CD14-positive monocyte (primary cell): ENCODE measurements around the gene PTPRD. TPM values are rescaled to one million over a fixed set of nuclear protein-coding genes. Genes with fewer than 3 reads are reported as not detected.

Experiments
- DNase-seq, 3 donors: peaks; one replicate each; pipeline ENCODE4 v3.0.0-alpha.2; 2011 to 2022
- H2AFZ ChIP-seq: 2 replicates; pipeline ENCODE4 v1.6.0; 2012; ENCODE audit warnings: mild to moderate bottlenecking, low read depth, low read length, inconsistent platforms; ENCODE audit not compliant: insufficient read depth, poor library complexity, severe bottlenecking
- H3K27ac ChIP-seq, 2 donors: 1 replicate in 1 of 2; 2 replicates in 1 of 2; pipeline ENCODE4 v1.5.1; 2012 to 2013; ENCODE audit warnings: low read length in 2 of 2, control low read depth in 1 of 2, inconsistent platforms in 1 of 2, low read depth in 1 of 2, mild to moderate bottlenecking in 1 of 2
- H3K27me3 ChIP-seq, 2 donors: one replicate each; pipeline versions ENCODE4 v1.6.0 to v1.6.1; 2011 to 2013; ENCODE audit warnings: low read length in 2 of 2; ENCODE audit not compliant: control insufficient read depth in 2 of 2, insufficient read depth in 2 of 2
- H3K36me3 ChIP-seq, 2 donors: replicated peaks in 1 of 2; 1 replicate in 1 of 2; 2 replicates in 1 of 2; pipeline versions ENCODE4 v1.5.1 to v1.6.1; 2012 to 2013; ENCODE audit warnings: low read length in 2 of 2, control low read depth in 1 of 2, inconsistent platforms in 1 of 2, mild to moderate bottlenecking in 1 of 2; ENCODE audit not compliant: insufficient read depth in 2 of 2, control insufficient read depth in 1 of 2
- H3K4me1 ChIP-seq, 2 donors: 1 replicate in 1 of 2; 2 replicates in 1 of 2; pipeline versions ENCODE4 v1.5.1 to v1.6.1; 2012 to 2013; ENCODE audit warnings: low read length in 2 of 2, control low read depth in 1 of 2, inconsistent platforms in 1 of 2, mild to moderate bottlenecking in 1 of 2, moderate library complexity in 1 of 2; ENCODE audit not compliant: insufficient read depth in 2 of 2, control insufficient read depth in 1 of 2
- H3K4me2 ChIP-seq: replicated peaks from 2 replicates; pipeline ENCODE3; 2012; ENCODE audit warnings: low read length, moderate library complexity, mild to moderate bottlenecking; ENCODE audit not compliant: poor library complexity, severe bottlenecking; ENCODE audit errors: extremely low read depth
- H3K4me3 ChIP-seq, 3 experiments: fragments of 200-600 bp in 1 of 3; sonication (generic) in 1 of 3; replicated peaks in 1 of 3; 1 replicate in 2 of 3; 2 replicates in 1 of 3; pipeline ENCODE4 v1.5.1; 2011 to 2013; ENCODE audit warnings: low read length in 3 of 3, mild to moderate bottlenecking in 3 of 3, control low read depth in 2 of 3, low read depth in 2 of 3, inconsistent platforms in 1 of 3, moderate library complexity in 1 of 3
- H3K79me2 ChIP-seq: 2 replicates; pipeline ENCODE4 v1.6.0; 2012; ENCODE audit warnings: mild to moderate bottlenecking, control low read depth, inconsistent platforms, low read length, moderate library complexity; ENCODE audit not compliant: insufficient read depth
- H3K9ac ChIP-seq: 2 replicates; pipeline ENCODE4 v1.6.0; 2017; ENCODE audit warnings: low read length, mild to moderate bottlenecking; ENCODE audit not compliant: insufficient read depth, poor library complexity, severe bottlenecking
- H3K9me3 ChIP-seq, 2 donors: replicated peaks in 1 of 2; 1 replicate in 1 of 2; 2 replicates in 1 of 2; pipeline versions ENCODE4 v1.5.1 to v1.6.1; 2012 to 2013; ENCODE audit warnings: low read length in 2 of 2, control low read depth in 1 of 2; ENCODE audit not compliant: control insufficient read depth in 1 of 2, insufficient read depth in 1 of 2
- H4K20me1 ChIP-seq: 2 replicates; pipeline ENCODE4 v1.6.0; 2012; ENCODE audit warnings: mild to moderate bottlenecking, low read length, control low read depth, moderate library complexity; ENCODE audit not compliant: insufficient read depth
- H3K27ac Mint-ChIP-seq, 7 donors: one replicate each; pipeline ENCODE4 v1.8.0; 2020; ENCODE audit warnings: mild to moderate bottlenecking in 7 of 7, mixed read lengths in 7 of 7, moderate library complexity in 6 of 7, inconsistent platforms in 2 of 7
- H3K27me3 Mint-ChIP-seq, 3 donors: one replicate each; pipeline ENCODE4 v1.8.0; 2021 to 2022; ENCODE audit warnings: low read depth in 3 of 3, mild to moderate bottlenecking in 3 of 3, mixed read lengths in 3 of 3, moderate library complexity in 3 of 3, inconsistent platforms in 1 of 3
- H3K36me3 Mint-ChIP-seq, 2 donors: one replicate each; pipeline ENCODE4 v1.8.0; 2020; ENCODE audit warnings: mixed read lengths in 2 of 2, inconsistent platforms in 1 of 2, mild to moderate bottlenecking in 1 of 2
- H3K4me1 Mint-ChIP-seq: one replicate; pipeline ENCODE4 v1.8.0; 2020; ENCODE audit warnings: mild to moderate bottlenecking, mixed read lengths
- H3K4me3 Mint-ChIP-seq, 2 donors: one replicate each; pipeline ENCODE4 v1.8.0; 2020; ENCODE audit warnings: mild to moderate bottlenecking in 2 of 2, mixed read lengths in 2 of 2, moderate library complexity in 1 of 2
- H3K9me3 Mint-ChIP-seq, 7 donors: one replicate each; pipeline ENCODE4 v1.8.0; 2020 to 2022; ENCODE audit warnings: mixed read lengths in 7 of 7, mild to moderate bottlenecking in 6 of 7, moderate library complexity in 6 of 7, inconsistent platforms in 2 of 7
- WGBS: methylation state at CpG from one replicate; pipeline ENCODE4 v1.1.5; 2013; ENCODE audit warnings: missing lambda C conversion rate; ENCODE audit not compliant: insufficient coverage; 5-methylcytosine and 5-hydroxymethylcytosine counted together
- intact Hi-C, 2 donors: fragments of 100-400 bp; cut with micrococcal nuclease; formaldehyde crosslinking; loops; one replicate each; pipeline versions ENCODE4 v1.15.0 to v1.15.1; 2023
- polyA plus RNA-seq, 3 donors: library from polyadenylated mRNA; depleted of rRNA in 1 of 3; unstranded in 2 of 3; stranded (reverse) in 1 of 3; fragments of 300-500 nt in 2 of 3; fragments of >200 nt in 1 of 3; fragmentation: Illumina TruSeq in 2 of 3; gene quantifications; 1 replicate in 2 of 3; 2 replicates in 1 of 3; pipeline ENCODE4 v1.2.3, GENCODE V29; 2012 to 2021
- TF ChIP-seq, protein P1 (sequence below): fragments of 200-600 bp; IDR thresholded peaks from one replicate; pipeline ENCODE4 v1.8.0; 2022; ENCODE audit warnings: antibody characterized with exemption, mild to moderate bottlenecking

Gene PTPRD
- polyA plus RNA-seq, 3 donors = not detected

DNA sequence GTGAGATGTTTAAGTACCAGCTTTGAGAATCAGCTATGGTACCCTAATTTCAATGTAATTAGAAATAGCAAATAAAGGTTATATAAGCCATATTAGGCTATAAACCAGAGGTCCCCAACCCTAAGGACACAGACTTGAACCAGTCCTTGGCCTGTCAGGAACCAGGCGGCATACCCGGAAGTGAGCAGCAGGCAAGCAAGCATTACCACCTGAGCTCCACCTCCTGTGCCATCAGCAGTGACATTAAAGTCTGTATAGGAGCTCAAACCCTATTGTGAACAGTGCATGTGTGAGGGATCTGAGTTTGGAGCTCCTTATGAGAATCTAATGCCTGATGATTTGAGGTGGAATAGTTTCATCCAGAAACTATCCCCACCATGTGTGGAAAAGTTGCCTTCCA is 1009.5 kb downstream of the PTPRD start:
- no peak for DNase-seq
- no peaks in the 10 kb centered on the region for H3K36me3 Mint-ChIP-seq
- Histone ChIP-seq H3K27ac (no peak overlapping the region), H3K4me1 (no peaks in the 10 kb centered on the region), H3K36me3 (no peaks in the 10 kb centered on the region), H3K27me3 (no peaks in the 10 kb centered on the region), H3K4me2 (no peak overlapping the region), H3K79me2 (no peaks in the 10 kb centered on the region), H4K20me1 (no peaks in the 10 kb centered on the region), H3K9ac (no peak overlapping the region), H3K9me3 (no peaks in the 10 kb centered on the region), H3K4me3 (no peak overlapping the region), H2AFZ (no peak overlapping the region)
- intact Hi-C loops = no loop called here
- peaks cover 0 to 1% (median 0%) of the 10 kb centered on the region in 3 donors for H3K27me3 Mint-ChIP-seq
- H3K4me1 Mint-ChIP-seq = no peaks in the 10 kb centered on the region
- H3K4me3 Mint-ChIP-seq = no peak overlapping the region
- no peak overlapping the region for H3K27ac Mint-ChIP-seq
- TF ChIP-seq, protein P1, sequence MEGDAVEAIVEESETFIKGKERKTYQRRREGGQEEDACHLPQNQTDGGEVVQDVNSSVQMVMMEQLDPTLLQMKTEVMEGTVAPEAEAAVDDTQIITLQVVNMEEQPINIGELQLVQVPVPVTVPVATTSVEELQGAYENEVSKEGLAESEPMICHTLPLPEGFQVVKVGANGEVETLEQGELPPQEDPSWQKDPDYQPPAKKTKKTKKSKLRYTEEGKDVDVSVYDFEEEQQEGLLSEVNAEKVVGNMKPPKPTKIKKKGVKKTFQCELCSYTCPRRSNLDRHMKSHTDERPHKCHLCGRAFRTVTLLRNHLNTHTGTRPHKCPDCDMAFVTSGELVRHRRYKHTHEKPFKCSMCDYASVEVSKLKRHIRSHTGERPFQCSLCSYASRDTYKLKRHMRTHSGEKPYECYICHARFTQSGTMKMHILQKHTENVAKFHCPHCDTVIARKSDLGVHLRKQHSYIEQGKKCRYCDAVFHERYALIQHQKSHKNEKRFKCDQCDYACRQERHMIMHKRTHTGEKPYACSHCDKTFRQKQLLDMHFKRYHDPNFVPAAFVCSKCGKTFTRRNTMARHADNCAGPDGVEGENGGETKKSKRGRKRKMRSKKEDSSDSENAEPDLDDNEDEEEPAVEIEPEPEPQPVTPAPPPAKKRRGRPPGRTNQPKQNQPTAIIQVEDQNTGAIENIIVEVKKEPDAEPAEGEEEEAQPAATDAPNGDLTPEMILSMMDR = no peak
- WGBS = no CpG with 5 or more reads among the region's 2 CpGs
- H3K9me3 Mint-ChIP-seq = no peaks in the 10 kb centered on the region

DNA sequence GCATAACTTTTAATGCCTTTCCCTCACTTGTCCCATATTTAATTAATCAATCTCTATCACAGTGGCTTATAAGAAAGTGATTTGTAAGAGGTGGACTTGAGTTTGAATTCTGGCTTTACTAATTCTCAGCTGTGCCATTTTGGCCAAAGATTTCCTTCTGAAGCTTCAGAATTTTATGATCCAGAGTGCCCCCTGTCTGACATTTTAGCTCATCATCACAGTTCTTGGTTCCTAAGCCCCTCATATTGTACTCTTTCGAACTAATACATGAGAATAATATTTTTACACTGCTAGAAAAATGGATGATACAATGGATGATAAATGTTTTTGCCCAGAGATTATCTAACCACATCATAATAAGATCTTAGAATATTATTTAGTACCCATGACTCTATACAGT is 1014.1 kb downstream of the PTPRD start:
- Histone ChIP-seq H3K9ac (no peak overlapping the region), H2AFZ (no peak overlapping the region), H3K4me1 (no peaks in the 10 kb centered on the region), H3K36me3 (no peaks in the 10 kb centered on the region), H3K79me2 (no peaks in the 10 kb centered on the region), H4K20me1 (no peaks in the 10 kb centered on the region), H3K9me3 (no peaks in the 10 kb centered on the region), H3K4me3 (no peak overlapping the region), H3K27ac (no peak overlapping the region), H3K27me3 (no peaks in the 10 kb centered on the region), H3K4me2 (no peak overlapping the region)
- H3K36me3 Mint-ChIP-seq = no peaks in the 10 kb centered on the region
- H3K27ac Mint-ChIP-seq = no peak overlapping the region
- no peaks in the 10 kb centered on the region for H3K4me1 Mint-ChIP-seq
- H3K27me3 Mint-ChIP-seq = peaks cover 0 to 1% (median 0%) of the 10 kb centered on the region in 3 donors
- intact Hi-C loops = no loop called here
- TF ChIP-seq, protein P1 = no peak
- H3K9me3 Mint-ChIP-seq = no peaks in the 10 kb centered on the region
- no peak for DNase-seq
- no peak overlapping the region for H3K4me3 Mint-ChIP-seq
- WGBS = no CpG with 5 or more reads among the region's 1 CpG
